ENCODE results near the gene MYO19. TPM values are rescaled to one million over a fixed set of nuclear protein-coding genes. Genes with fewer than 3 reads are reported as not detected.

Gene MYO19, protein sequence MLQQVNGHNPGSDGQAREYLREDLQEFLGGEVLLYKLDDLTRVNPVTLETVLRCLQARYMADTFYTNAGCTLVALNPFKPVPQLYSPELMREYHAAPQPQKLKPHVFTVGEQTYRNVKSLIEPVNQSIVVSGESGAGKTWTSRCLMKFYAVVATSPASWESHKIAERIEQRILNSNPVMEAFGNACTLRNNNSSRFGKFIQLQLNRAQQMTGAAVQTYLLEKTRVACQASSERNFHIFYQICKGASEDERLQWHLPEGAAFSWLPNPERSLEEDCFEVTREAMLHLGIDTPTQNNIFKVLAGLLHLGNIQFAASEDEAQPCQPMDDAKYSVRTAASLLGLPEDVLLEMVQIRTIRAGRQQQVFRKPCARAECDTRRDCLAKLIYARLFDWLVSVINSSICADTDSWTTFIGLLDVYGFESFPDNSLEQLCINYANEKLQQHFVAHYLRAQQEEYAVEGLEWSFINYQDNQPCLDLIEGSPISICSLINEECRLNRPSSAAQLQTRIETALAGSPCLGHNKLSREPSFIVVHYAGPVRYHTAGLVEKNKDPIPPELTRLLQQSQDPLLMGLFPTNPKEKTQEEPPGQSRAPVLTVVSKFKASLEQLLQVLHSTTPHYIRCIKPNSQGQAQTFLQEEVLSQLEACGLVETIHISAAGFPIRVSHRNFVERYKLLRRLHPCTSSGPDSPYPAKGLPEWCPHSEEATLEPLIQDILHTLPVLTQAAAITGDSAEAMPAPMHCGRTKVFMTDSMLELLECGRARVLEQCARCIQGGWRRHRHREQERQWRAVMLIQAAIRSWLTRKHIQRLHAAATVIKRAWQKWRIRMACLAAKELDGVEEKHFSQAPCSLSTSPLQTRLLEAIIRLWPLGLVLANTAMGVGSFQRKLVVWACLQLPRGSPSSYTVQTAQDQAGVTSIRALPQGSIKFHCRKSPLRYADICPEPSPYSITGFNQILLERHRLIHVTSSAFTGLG
- 10 to 100 TPM; 28.6 to 47.2 TPM for total RNA-seq
- 10 to 100 TPM in 1 of 2 donors, 1 to 10 TPM in 1; 8.7 to 13.0 TPM for polyA plus RNA-seq

DNA sequence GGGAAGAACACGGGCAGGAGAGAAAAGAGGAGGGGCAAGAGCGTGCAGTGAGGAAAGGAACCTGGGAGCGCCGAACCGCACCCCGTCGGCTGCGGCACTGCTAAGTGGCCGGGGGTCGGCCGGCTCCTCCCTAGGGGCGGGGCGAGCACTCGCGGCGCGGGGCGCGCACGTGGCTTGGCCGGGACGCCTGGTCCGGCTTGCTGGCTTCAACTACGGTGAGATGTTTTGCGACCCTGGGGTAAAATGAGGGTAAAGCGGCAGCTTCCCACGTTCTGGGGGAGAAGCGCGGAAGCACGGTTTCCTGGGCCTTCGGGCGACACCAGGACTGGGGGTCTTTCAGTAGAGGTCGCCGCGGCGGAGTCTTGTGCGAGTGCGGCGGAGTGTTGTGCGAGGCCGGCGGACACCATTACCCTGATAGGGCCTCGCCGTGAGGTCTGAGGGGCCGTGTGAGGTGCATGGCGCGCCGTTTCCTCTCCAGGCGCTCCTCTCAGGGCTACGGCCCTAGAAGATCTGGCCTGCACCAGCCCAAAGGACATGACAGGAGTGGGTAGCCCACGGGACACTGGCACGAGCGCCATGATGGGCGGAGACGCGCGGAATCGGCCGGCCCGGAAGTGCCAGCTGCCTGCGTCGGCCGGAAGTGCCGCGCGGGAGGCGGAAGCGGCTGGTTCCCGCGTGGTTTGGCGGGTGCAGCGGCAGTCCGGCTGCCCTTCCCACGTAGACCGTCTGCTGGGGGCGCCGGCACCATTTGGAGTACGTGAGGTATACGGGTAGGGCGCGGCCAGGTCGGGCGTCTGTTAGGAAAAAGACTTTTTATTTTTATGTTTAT is at the start of gene MYO19, which contains the start of gene PIGW:
Gene MYO19 (minus strand): TSS at position 29 of the 829 bp plus-strand sequence. CDS start 2,330 bp downstream, outside the sequence.
Gene PIGW (plus strand): TSS at position 148 of the 829 bp plus-strand sequence. CDS start 2,115 bp downstream, outside the sequence.
- no peaks in the 10 kb centered on the region for H3K27me3 ChIP-seq (ENCODE audit: control insufficient read depth in 4 of 4, insufficient read depth in 4 of 4, low read length in 3 of 4)
- DNase-seq (ENCODE audit: low spot score), result peak; percentile 83
- no peaks in the 10 kb centered on the region for H3K9me3 ChIP-seq (ENCODE audit: control insufficient read depth in 4 of 4, low read length in 3 of 4)
- under 1% methylated on average over 83 of the region's 83 CpGs for WGBS
- peaks cover 0 to 15% (median 8%) of the 10 kb centered on the region in 4 donors for H3K4me1 ChIP-seq (ENCODE audit: control insufficient read depth in 4 of 4, insufficient read depth in 4 of 4, low read length in 3 of 4)
- TF ChIP-seq FOXA1 (IDR thresholded peaks at IDR 0.05), result peak; percentile 14
- TF ChIP-seq, protein P1, sequence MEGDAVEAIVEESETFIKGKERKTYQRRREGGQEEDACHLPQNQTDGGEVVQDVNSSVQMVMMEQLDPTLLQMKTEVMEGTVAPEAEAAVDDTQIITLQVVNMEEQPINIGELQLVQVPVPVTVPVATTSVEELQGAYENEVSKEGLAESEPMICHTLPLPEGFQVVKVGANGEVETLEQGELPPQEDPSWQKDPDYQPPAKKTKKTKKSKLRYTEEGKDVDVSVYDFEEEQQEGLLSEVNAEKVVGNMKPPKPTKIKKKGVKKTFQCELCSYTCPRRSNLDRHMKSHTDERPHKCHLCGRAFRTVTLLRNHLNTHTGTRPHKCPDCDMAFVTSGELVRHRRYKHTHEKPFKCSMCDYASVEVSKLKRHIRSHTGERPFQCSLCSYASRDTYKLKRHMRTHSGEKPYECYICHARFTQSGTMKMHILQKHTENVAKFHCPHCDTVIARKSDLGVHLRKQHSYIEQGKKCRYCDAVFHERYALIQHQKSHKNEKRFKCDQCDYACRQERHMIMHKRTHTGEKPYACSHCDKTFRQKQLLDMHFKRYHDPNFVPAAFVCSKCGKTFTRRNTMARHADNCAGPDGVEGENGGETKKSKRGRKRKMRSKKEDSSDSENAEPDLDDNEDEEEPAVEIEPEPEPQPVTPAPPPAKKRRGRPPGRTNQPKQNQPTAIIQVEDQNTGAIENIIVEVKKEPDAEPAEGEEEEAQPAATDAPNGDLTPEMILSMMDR (IDR thresholded peaks at IDR 0.05; ENCODE audit: low read depth, low read length, missing input control), result no peak
- peak in 1 of 2 donors; percentile 34 for TF ChIP-seq EGR1 (IDR thresholded peaks at IDR 0.05; ENCODE audit: low read depth in 2 of 2)
- TF ChIP-seq, protein P2, sequence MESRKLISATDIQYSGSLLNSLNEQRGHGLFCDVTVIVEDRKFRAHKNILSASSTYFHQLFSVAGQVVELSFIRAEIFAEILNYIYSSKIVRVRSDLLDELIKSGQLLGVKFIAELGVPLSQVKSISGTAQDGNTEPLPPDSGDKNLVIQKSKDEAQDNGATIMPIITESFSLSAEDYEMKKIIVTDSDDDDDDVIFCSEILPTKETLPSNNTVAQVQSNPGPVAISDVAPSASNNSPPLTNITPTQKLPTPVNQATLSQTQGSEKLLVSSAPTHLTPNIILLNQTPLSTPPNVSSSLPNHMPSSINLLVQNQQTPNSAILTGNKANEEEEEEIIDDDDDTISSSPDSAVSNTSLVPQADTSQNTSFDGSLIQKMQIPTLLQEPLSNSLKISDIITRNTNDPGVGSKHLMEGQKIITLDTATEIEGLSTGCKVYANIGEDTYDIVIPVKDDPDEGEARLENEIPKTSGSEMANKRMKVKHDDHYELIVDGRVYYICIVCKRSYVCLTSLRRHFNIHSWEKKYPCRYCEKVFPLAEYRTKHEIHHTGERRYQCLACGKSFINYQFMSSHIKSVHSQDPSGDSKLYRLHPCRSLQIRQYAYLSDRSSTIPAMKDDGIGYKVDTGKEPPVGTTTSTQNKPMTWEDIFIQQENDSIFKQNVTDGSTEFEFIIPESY (IDR thresholded peaks at IDR 0.05), result peak; percentile 98
- no peak for TF ChIP-seq HNF4A (conservative IDR thresholded peaks at IDR 0.05)
- no peak for TF ChIP-seq NR2F2 (IDR thresholded peaks at IDR 0.05)
- TF ChIP-seq, protein P3, sequence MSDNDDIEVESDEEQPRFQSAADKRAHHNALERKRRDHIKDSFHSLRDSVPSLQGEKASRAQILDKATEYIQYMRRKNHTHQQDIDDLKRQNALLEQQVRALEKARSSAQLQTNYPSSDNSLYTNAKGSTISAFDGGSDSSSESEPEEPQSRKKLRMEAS (IDR thresholded peaks at IDR 0.05), result peak; percentile 51
- TF ChIP-seq TAF1 (conservative IDR thresholded peaks at IDR 0.05), result peak; percentile 89
- TF ChIP-seq RXRA (IDR thresholded peaks at IDR 0.05), result peak in 1 of 2 donors; percentile 3
- peak; percentile 96 for TF ChIP-seq YY1 (IDR thresholded peaks at IDR 0.05)
- peak; percentile 83 to 95 for TF ChIP-seq GABPA (IDR thresholded peaks at IDR 0.05 in 1 of 2, conservative IDR thresholded peaks at IDR 0.05 in 1 of 2)
- TF ChIP-seq, protein P4, sequence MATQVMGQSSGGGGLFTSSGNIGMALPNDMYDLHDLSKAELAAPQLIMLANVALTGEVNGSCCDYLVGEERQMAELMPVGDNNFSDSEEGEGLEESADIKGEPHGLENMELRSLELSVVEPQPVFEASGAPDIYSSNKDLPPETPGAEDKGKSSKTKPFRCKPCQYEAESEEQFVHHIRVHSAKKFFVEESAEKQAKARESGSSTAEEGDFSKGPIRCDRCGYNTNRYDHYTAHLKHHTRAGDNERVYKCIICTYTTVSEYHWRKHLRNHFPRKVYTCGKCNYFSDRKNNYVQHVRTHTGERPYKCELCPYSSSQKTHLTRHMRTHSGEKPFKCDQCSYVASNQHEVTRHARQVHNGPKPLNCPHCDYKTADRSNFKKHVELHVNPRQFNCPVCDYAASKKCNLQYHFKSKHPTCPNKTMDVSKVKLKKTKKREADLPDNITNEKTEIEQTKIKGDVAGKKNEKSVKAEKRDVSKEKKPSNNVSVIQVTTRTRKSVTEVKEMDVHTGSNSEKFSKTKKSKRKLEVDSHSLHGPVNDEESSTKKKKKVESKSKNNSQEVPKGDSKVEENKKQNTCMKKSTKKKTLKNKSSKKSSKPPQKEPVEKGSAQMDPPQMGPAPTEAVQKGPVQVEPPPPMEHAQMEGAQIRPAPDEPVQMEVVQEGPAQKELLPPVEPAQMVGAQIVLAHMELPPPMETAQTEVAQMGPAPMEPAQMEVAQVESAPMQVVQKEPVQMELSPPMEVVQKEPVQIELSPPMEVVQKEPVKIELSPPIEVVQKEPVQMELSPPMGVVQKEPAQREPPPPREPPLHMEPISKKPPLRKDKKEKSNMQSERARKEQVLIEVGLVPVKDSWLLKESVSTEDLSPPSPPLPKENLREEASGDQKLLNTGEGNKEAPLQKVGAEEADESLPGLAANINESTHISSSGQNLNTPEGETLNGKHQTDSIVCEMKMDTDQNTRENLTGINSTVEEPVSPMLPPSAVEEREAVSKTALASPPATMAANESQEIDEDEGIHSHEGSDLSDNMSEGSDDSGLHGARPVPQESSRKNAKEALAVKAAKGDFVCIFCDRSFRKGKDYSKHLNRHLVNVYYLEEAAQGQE (IDR thresholded peaks at IDR 0.05), result peak; percentile 70
- peak within 1 kb of the TSS; percentile 93 to 99 for H3K27ac ChIP-seq (ENCODE audit: low read depth in 1 of 2, low read length in 2 of 2)
- H3K9ac ChIP-seq (ENCODE audit: low read depth in 1 of 2, low read length in 2 of 2), result peak within 1 kb of the TSS; percentile 78 to 87
- H3K4me3 ChIP-seq (ENCODE audit: low read depth in 1 of 3, low read length in 3 of 3), result peak within 1 kb of the TSS; percentile 83 to 99 (median 92)
- H3K36me3 ChIP-seq (ENCODE audit: control insufficient read depth in 4 of 4, insufficient read depth in 3 of 4, low read depth in 1 of 4, low read length in 3 of 4), result peaks cover 7 to 22% (median 14%) of the 10 kb centered on the region in 4 donors
